Type B pancreatic cell (in vitro differentiated cells): ENCODE measurements around the gene ZNF462. TPM values are rescaled to one million over a fixed set of nuclear protein-coding genes. Genes with fewer than 3 reads are reported as not detected.

Experiments
- DNase-seq: peaks from one replicate; pipeline ENCODE4 v3.0.0; 2021; ENCODE audit warnings: mixed read lengths; ENCODE audit not compliant: unreplicated experiment; ENCODE audit errors: extremely low spot score
- H3K27ac Mint-ChIP-seq: 2 replicates; pipeline ENCODE4 v1.8.0; 2021; ENCODE audit warnings: mild to moderate bottlenecking, mixed read lengths
- H3K27me3 Mint-ChIP-seq: 2 replicates; pipeline ENCODE4 v1.8.0; 2021; ENCODE audit warnings: mixed read lengths
- H3K36me3 Mint-ChIP-seq: 2 replicates; pipeline ENCODE4 v1.8.0; 2021; ENCODE audit warnings: mixed read lengths
- H3K4me1 Mint-ChIP-seq: one replicate; pipeline ENCODE4 v1.8.0; 2021; ENCODE audit warnings: mixed read lengths; ENCODE audit not compliant: unreplicated experiment
- H3K4me3 Mint-ChIP-seq: 2 replicates; pipeline ENCODE4 v1.8.0; 2021; ENCODE audit warnings: mild to moderate bottlenecking, mixed read lengths
- H3K9me3 Mint-ChIP-seq: 2 replicates; pipeline ENCODE4 v1.8.0; 2021; ENCODE audit warnings: mixed read lengths
- total RNA-seq: library from RNA; stranded (reverse); gene quantifications from 2 replicates; pipeline ENCODE4 v1.2.1, GENCODE V29; 2021; ENCODE audit warnings: low replicate concordance
- TF ChIP-seq, protein P1 (sequence below): fragments of 200-600 bp; sonication (generic); conservative IDR thresholded peaks from 2 replicates; pipeline ENCODE4 v1.5.0; 2021; ENCODE audit warnings: antibody characterized with exemption, mild to moderate bottlenecking

ZNF462 gene
- total RNA-seq, 1 donor from 2014 or later, result 124 TPM

- peak overlapping the region; percentile 84 for H3K27ac Mint-ChIP-seq
- peaks cover 70% of the 10 kb centered on the region for H3K36me3 Mint-ChIP-seq
- DNase-seq, result no peak
- peak overlapping the region; percentile 56 for H3K4me3 Mint-ChIP-seq
- peaks cover 44% of the 10 kb centered on the region for H3K4me1 Mint-ChIP-seq
- H3K27me3 Mint-ChIP-seq, result no peaks in the 10 kb centered on the region
- TF ChIP-seq, protein P1, sequence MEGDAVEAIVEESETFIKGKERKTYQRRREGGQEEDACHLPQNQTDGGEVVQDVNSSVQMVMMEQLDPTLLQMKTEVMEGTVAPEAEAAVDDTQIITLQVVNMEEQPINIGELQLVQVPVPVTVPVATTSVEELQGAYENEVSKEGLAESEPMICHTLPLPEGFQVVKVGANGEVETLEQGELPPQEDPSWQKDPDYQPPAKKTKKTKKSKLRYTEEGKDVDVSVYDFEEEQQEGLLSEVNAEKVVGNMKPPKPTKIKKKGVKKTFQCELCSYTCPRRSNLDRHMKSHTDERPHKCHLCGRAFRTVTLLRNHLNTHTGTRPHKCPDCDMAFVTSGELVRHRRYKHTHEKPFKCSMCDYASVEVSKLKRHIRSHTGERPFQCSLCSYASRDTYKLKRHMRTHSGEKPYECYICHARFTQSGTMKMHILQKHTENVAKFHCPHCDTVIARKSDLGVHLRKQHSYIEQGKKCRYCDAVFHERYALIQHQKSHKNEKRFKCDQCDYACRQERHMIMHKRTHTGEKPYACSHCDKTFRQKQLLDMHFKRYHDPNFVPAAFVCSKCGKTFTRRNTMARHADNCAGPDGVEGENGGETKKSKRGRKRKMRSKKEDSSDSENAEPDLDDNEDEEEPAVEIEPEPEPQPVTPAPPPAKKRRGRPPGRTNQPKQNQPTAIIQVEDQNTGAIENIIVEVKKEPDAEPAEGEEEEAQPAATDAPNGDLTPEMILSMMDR, result no peak
- H3K9me3 Mint-ChIP-seq, result peaks cover 13% of the 10 kb centered on the region
Measured at GRCh38 chr9:106916466-106917235, 53.7 kb downstream of the ZNF462 start.

DNA sequence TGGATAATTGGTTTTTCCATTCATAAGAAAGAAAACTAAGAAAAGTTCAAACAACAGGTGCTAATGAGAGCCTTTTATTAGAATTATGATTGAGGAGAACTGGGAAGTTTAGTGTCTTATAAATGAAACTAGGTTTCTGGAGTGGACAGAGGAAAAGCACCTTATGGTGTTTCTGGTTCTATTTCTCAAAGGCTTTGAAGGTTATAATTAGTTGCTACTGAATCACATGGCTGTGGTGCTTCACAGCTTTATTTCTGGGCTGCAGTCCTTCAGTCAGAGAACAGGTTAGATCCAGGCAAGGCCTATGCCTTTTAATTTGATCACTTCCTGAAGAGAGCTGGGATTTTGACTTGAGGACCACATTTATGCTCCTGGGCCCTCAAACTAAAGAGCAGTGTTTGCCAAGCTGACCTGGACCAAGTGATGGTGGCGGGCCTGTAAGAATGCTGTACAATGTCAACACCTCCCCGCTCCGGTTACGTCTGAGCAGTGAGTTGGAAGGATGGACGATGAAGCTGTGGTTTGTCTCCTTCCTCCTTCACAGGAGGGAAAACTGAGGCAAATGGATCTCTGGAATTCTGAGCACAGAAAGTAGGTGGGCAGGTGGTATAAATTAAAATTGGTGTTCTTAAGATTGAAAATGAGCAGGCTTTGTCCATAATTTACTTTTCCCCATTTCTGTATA, 56.0 kb downstream of the ZNF462 start:
- Mint-ChIP-seq H3K36me3 (peaks cover 68% of the 10 kb centered on the region), H3K9me3 (peaks cover 21% of the 10 kb centered on the region), H3K4me1 (peaks cover 46% of the 10 kb centered on the region), H3K27me3 (no peaks in the 10 kb centered on the region), H3K27ac (peak overlapping the region; percentile 55), H3K4me3 (no peak overlapping the region)
- TF ChIP-seq, protein P1, result no peak
- no peak for DNase-seq

GRCh38 chr9:106920091-106920490, 57.1 kb downstream of the ZNF462 start:
- Mint-ChIP-seq H3K9me3 (peaks cover 16% of the 10 kb centered on the region), H3K27me3 (no peaks in the 10 kb centered on the region), H3K36me3 (peaks cover 72% of the 10 kb centered on the region), H3K4me3 (peak overlapping the region; percentile 85), H3K4me1 (peaks cover 40% of the 10 kb centered on the region), H3K27ac (peak overlapping the region; percentile 55)
- TF ChIP-seq, protein P1, result no peak
- no peak for DNase-seq

DNA sequence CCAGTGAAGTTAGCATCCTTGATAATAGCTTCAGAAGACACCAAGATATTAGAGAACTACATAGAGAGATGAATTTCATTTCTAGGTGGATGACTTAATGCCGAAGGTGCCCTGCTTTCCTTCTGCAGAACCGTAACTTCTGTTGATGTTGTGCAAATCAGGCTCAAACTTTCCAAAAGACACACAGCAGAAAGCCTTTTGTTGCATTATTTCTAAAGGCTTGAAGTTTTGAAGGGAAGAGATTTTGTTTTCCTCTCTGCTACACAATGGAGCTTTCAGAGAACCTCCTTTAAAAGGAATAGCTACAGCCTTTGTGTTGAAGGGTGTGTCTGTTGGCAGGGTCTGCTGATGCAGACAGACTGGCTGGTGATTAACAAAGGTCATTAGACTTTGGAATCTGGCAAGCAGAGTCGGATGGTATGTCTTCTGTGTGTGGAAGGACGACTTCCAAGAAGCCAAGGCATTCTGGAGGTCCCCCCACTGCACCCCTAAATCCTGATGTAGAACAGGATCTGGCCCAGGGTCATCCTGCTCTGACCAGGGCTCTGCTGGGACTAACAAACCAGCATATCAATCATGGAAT, 57.8 kb downstream of the ZNF462 start:
- Mint-ChIP-seq H3K4me1 (peaks cover 34% of the 10 kb centered on the region), H3K27ac (peak overlapping the region; percentile 98), H3K4me3 (peak overlapping the region; percentile 85), H3K9me3 (peaks cover 16% of the 10 kb centered on the region), H3K27me3 (no peaks in the 10 kb centered on the region), H3K36me3 (peaks cover 74% of the 10 kb centered on the region)
- TF ChIP-seq, protein P1, result no peak
- no peak for DNase-seq

DNA sequence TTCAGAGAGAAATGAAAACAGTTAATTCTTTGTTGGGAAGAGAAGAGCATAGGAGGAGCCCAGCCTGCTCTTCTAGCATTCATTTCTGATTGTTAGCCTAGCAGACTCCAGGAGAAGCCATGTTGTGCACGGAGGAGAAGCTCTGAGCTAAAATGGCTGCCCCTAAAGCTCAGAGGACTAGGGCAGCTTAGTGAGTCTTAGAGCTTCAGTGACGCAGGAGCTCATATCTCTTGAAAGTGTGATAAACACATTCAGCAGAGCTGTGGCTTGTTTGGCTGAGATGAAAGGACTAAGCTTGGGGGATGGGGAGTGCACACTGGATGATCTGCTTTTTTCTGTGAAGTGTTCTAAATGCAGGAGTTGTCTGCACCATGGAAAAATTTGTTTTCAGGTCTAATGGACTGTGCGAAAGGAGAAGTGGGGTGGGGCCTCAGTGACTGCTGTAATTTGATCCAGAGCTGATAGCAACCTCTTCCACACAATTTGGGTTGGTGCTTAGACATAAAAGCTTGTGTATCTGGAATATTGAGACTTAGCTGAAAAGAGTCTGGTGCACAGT, 58.5 kb downstream of the ZNF462 start:
- H3K4me1 Mint-ChIP-seq, result peaks cover 30% of the 10 kb centered on the region
- peak overlapping the region; percentile 98 for H3K27ac Mint-ChIP-seq
- H3K4me3 Mint-ChIP-seq, result peak overlapping the region; percentile 85
- peaks cover 80% of the 10 kb centered on the region for H3K36me3 Mint-ChIP-seq
- no peak for DNase-seq
- peaks cover 16% of the 10 kb centered on the region for H3K9me3 Mint-ChIP-seq
- TF ChIP-seq, protein P1, result no peak
- H3K27me3 Mint-ChIP-seq, result no peaks in the 10 kb centered on the region
